ENCODE measurements around the gene MEIS1.
"Not testable (repeated sequence)": the region's sequence is repeated elsewhere in the genome, so short reads cannot be mapped to it uniquely, and the experiment has no call there.

DNA sequence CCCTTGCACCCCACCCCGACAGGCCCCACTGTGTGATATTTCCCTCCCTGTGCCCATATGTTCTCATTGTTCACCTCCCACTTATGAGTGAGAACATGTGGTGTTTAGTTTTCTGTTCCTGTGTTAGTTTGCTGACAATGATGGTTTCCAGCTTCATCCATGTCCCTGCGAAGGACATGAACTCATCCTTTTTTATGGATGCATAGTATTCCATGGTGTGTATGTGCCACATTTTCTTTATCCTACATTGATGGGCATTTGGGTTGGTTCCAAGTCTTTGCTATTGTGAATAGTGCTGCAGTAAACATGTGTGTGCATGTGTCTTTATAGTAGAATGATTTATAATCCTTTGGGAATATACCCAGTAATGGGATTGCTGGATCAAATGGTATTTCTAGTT is 50.3 kb downstream of the MEIS1 start:
- TF ChIP-seq, protein P1, sequence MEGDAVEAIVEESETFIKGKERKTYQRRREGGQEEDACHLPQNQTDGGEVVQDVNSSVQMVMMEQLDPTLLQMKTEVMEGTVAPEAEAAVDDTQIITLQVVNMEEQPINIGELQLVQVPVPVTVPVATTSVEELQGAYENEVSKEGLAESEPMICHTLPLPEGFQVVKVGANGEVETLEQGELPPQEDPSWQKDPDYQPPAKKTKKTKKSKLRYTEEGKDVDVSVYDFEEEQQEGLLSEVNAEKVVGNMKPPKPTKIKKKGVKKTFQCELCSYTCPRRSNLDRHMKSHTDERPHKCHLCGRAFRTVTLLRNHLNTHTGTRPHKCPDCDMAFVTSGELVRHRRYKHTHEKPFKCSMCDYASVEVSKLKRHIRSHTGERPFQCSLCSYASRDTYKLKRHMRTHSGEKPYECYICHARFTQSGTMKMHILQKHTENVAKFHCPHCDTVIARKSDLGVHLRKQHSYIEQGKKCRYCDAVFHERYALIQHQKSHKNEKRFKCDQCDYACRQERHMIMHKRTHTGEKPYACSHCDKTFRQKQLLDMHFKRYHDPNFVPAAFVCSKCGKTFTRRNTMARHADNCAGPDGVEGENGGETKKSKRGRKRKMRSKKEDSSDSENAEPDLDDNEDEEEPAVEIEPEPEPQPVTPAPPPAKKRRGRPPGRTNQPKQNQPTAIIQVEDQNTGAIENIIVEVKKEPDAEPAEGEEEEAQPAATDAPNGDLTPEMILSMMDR (IDR thresholded peaks at IDR 0.05), result not testable (repeated sequence)
- TF ChIP-seq POLR2A (IDR thresholded peaks at IDR 0.05), result not testable (repeated sequence)
